Retinal pigment epithelial cell (primary cell): ENCODE measurements around the gene FAH.

Experiments
- DNase-seq: peaks from one replicate; pipeline ENCODE4 v3.0.0-alpha.2; 2010; ENCODE audit warnings: low read depth
- H3K4me3 ChIP-seq: 2 replicates; pipeline ENCODE4 v1.5.1; 2011; ENCODE audit warnings: mild to moderate bottlenecking, low read length, control low read depth, moderate library complexity
- TF ChIP-seq, protein P1 (sequence below): conservative IDR thresholded peaks from 2 replicates; pipeline ENCODE4 v1.5.1; 2011; ENCODE audit warnings: low read depth, low read length, control low read depth, inconsistent platforms

Gene FAH

DNA sequence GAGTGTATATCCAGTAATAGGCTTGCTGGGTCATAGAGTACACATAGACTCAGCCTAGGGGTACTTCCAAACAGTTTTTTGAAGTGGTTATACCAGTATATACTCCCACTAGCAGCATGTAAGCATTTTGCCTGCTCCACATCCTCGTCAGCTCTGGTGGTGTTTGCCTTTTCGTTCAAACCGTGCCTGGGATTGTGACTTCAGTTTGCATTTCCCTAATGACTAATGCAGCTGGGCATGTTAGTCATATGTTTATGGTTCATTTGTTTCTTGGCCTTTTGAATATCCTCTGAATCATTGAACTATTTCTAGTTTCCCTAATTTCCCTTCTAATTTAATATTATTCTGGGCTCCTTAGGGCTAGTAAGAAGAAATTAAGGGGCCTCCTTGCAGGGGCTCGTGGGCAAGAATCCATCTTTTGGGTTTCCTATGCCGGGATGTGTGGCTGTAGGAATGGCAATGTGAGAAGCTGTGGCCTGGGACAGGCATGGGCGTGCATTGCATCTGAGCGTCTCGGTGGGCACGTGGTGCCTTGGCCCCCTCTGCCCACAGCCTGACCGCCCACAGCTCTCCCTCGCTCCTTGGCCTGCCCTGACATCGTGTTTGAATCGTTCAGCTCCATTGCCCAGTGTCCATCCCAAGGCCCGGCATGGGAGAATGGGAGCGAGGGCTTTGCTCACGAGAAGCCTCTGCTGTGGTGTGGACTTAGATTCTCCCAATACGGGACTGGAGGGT is 26.4 kb downstream of the FAH start:
- peak; percentile 77 for DNase-seq
- no peak overlapping the region for H3K4me3 ChIP-seq
- TF ChIP-seq, protein P1, sequence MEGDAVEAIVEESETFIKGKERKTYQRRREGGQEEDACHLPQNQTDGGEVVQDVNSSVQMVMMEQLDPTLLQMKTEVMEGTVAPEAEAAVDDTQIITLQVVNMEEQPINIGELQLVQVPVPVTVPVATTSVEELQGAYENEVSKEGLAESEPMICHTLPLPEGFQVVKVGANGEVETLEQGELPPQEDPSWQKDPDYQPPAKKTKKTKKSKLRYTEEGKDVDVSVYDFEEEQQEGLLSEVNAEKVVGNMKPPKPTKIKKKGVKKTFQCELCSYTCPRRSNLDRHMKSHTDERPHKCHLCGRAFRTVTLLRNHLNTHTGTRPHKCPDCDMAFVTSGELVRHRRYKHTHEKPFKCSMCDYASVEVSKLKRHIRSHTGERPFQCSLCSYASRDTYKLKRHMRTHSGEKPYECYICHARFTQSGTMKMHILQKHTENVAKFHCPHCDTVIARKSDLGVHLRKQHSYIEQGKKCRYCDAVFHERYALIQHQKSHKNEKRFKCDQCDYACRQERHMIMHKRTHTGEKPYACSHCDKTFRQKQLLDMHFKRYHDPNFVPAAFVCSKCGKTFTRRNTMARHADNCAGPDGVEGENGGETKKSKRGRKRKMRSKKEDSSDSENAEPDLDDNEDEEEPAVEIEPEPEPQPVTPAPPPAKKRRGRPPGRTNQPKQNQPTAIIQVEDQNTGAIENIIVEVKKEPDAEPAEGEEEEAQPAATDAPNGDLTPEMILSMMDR: no peak

DNA sequence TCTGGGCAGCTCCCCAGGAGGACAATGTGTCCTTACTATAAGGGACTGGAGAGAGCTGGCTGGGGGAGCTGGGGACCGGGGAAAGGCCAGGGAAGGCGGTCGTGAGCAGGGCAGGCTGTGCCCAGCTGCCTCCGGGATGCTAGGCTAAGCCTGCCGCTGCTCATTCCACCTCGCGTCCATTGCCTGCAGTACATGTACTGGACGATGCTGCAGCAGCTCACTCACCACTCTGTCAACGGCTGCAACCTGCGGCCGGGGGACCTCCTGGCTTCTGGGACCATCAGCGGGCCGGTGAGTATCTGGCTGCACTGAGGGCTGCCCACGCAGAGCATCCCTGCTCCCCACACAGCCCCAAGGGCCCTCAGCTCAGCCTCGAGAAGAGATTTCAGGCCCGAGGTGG is 27.1 kb downstream of the FAH start:
- H3K4me3 ChIP-seq: no peak overlapping the region
- no peak for DNase-seq
- TF ChIP-seq, protein P1: no peak

DNA sequence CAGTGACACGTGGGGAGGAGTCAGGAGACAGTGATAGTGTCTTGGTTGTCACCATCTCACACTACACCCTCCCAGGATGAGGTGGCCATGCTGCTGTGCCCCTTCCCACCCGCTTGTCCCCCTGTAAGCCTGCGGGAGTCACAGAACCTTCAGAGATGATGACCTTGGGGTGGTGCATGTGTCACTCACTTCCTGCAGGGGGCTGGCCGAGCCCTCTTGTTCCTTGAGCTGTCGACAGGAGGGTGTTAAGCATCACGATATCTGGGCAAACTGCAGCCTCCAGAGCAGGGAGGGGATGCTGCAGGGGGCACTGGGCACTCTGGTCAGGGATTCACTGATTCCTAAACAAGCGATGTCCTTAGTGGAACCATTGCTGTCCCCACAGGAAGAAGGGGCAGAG is 27.7 kb downstream of the FAH start:
- DNase-seq: no peak
- no peak overlapping the region for H3K4me3 ChIP-seq
- TF ChIP-seq, protein P1: no peak

DNA sequence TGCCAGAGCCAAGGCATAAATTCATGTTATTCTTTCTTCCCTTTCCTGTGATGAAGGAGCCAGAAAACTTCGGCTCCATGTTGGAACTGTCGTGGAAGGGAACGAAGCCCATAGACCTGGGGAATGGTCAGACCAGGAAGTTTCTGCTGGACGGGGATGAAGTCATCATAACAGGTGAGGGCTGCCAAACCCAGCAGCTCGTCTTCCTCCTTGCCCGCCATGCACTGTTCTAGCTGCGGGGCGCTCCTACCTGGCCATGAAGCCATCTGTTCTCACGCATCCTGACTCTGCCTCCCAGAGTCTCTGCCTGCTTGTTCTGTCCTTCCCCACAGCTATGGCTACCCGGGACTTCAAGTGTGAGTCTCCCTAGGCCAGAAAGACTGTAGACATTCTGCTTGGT is 28.2 kb downstream of the FAH start:
- DNase-seq: no peak
- no peak overlapping the region for H3K4me3 ChIP-seq
- TF ChIP-seq, protein P1: no peak

DNA sequence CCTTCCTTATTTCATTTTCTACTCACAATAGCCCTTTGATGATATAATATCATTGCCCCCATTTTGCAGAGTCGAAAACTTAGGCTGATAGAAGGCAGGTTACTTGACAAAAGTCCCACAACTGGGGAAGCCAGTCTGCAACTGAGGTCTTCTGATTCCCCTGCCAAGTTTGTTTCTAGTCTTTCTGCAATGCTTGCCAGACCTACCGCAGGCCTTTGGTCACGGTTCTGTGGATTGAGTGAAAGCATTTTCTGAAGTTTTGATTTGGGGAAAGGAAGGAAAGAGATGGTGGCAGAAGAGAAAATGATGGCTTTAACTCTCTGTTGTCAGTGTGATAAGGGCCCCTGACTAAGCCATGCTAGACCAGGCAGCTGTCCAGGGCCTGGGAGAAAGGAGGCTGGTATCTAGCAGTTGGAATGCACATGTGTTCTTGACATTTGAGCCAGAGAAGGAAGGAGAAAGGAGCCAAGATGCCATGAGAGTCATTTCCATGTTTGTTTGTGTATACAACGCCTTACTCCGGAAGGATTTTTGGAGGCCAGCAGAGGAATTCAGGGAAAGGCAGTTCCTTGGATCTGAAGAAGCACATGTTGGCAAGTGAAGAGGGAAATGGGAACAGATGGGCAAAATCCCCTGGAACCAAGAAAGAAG is 29.9 kb downstream of the FAH start:
- TF ChIP-seq, protein P1: no peak
- H3K4me3 ChIP-seq: no peak overlapping the region
- no peak for DNase-seq

DNA sequence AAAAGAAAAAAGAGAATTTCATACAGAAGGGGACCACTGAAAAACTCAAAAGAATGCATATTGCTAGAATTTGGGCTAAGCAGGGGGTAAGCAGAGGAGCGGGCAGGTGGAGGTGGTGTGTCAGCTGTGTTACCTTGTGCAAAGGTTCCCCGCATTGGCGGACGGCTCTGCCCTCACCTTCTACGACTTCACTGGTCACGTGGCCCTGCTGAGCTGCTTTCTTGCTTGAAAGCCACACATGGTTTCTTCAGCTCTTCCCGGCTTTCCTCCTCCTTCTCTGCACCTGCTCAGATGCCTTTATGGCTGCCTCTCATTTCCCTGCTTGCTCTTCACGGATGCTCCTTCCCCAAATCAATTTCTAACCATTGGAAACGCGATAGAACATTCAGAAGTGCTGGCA is 30.5 kb downstream of the FAH start:
- TF ChIP-seq, protein P1: no peak
- H3K4me3 ChIP-seq: no peak overlapping the region
- no peak for DNase-seq

DNA sequence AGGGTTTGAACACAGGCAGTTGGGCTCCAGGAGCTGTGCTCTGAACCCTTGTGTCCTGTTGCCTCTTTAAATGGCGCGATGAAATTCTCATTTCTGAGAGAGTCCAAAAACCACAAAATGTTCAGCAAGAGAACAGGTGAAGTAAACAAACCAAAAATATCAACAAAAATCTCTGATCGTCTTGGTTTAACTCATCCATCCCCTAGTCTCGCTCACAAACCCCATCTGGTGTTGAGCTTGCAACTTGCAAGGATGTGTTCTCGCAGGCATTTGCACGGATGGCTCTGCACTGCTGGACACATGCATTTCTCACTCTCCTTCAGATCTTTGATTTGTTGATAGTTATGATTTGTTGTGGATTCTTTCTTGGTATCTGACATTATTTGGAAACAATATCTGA is 31.1 kb downstream of the FAH start:
- TF ChIP-seq, protein P1: peak; percentile 22
- H3K4me3 ChIP-seq: no peak overlapping the region
- no peak for DNase-seq
